Testis (tissue), 3 donors: ENCODE measurements around the gene ACAP3. TPM values are rescaled to one million over a fixed set of nuclear protein-coding genes. Genes with fewer than 3 reads are reported as not detected.

Experiments used
- DNase-seq: peaks from one replicate; pipeline ENCODE4 v3.0.0-alpha.2; 2019
- H3K27ac ChIP-seq, 2 donors: fragments of 200-600 bp; sonication (generic); one replicate each; pipeline ENCODE4 v1.5.1; 2019
- H3K27me3 ChIP-seq: fragments of 200-600 bp; sonication (generic); one replicate; pipeline ENCODE4 v1.5.1; 2019
- H3K36me3 ChIP-seq: fragments of 200-600 bp; sonication (generic); one replicate; pipeline ENCODE4 v1.5.1; 2017; ENCODE audit warnings: low read depth; ENCODE audit errors: missing control alignments
- H3K4me1 ChIP-seq: fragments of 200-600 bp; sonication (generic); one replicate; pipeline ENCODE4 v1.5.1; 2019
- H3K4me3 ChIP-seq, 2 donors: fragments of 200-600 bp; sonication (generic); one replicate each; pipeline ENCODE4 v1.5.1; 2017 to 2019
- H3K9me3 ChIP-seq: fragments of 200-600 bp; sonication (generic); one replicate; pipeline ENCODE4 v1.5.1; 2017
- POLR2A ChIP-seq: fragments of 450-650 bp; IDR thresholded peaks from one replicate; pipeline ENCODE4 v1.6.1; 2017; ENCODE audit warnings: antibody characterized with exemption, mild to moderate bottlenecking, moderate library complexity
- WGBS, 2 donors: methylation state at CpG; one replicate each; pipeline ENCODE4 v1.1.5; 2018; 5-methylcytosine and 5-hydroxymethylcytosine counted together
- intact Hi-C: fragments of 100-400 bp; cut with DNase I; formaldehyde crosslinking; loops from one replicate; pipeline ENCODE4 v1.15.1; 2023; ENCODE audit warnings: low total_unique reads
- polyA plus RNA-seq: library from polyadenylated mRNA; stranded (reverse); fragments of 350-450 nt; fragmentation: Illumina TruSeq; extraction: RNeasy Lipid Tissue Mini Kit (QIAGEN cat#74804); gene quantifications from one replicate; pipeline ENCODE4 v1.2.3, GENCODE V29; 2014; ENCODE audit warnings: low read depth, low replicate concordance; ENCODE audit not compliant: insufficient read depth
- total RNA-seq, 2 donors: library from RNA; depleted of rRNA; stranded (reverse); fragments of >200 nt; gene quantifications; one replicate each; pipeline ENCODE4 v1.2.3, GENCODE V29; 2016
- TF ChIP-seq, protein P1 (sequence below), 3 experiments: fragments of 450-650 bp in 2 of 3; fragments of 200-600 bp in 1 of 3; sonication (generic) in 1 of 3; IDR thresholded peaks; one replicate each; pipeline ENCODE4 v1.5.1; 2016 to 2019; ENCODE audit warnings: antibody characterized with exemption in 3 of 3, mild to moderate bottlenecking in 2 of 3, moderate library complexity in 1 of 3

ACAP3 gene
- total and polyA plus RNA-seq, 3 donors from 2014 or later = 16.8 to 62.7 (median 53.0) TPM

DNA sequence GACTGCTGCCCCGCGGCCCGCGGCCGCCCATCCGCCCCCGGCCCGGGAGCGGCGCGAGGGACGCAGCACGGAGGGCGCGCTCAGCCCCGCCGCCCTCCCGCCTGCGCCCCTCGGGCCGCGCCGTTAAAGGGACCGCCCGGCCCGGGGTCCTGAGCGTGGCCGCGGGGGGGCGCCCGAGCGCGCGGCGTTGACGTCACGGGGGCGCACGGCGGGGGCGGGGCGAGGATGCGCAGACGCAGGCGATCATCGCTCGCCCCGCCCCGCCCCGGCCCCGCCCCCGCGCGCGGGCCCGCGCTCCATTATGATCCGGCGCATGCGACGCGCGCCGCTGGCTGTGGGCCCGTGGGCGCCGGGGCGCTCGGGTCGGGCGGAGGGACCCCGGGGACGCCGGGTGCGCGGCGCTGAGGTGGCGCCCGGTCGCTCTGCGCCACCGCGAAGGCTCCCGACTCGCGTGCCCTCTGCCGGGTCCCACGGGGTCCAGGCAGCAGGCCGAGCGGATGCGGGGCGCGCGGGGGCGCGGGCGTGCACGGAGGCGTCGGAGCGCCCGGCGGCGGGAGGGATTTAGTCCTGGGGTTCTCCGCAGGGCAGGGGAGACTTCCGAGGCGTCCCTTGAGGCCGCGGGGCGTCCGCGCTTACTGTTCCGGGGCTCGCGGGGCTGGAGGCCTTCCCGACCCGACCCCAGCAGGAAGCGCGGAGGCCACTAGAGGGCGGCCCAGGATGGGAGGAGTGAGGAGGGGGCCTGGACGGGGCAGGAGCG is 41.7 kb upstream of the ACAP3 start, which contains the start of gene DVL1:
Gene DVL1 (minus strand): TSS at position 163 of the 757 bp plus-strand sequence. CDS start 353 bp downstream, outside the sequence.
- peak; percentile 60 for DNase-seq
- Histone ChIP-seq H3K36me3 (no peaks in the 10 kb centered on the region), H3K4me1 (peaks cover 64% of the 10 kb centered on the region), H3K27ac (peak within 1 kb of the TSS; percentile 66 to 90), H3K9me3 (no peaks in the 10 kb centered on the region), H3K4me3 (peak within 1 kb of the TSS; percentile 67 to 75), H3K27me3 (no peaks in the 10 kb centered on the region)
- no peak for TF ChIP-seq POLR2A
- TF ChIP-seq, protein P1, sequence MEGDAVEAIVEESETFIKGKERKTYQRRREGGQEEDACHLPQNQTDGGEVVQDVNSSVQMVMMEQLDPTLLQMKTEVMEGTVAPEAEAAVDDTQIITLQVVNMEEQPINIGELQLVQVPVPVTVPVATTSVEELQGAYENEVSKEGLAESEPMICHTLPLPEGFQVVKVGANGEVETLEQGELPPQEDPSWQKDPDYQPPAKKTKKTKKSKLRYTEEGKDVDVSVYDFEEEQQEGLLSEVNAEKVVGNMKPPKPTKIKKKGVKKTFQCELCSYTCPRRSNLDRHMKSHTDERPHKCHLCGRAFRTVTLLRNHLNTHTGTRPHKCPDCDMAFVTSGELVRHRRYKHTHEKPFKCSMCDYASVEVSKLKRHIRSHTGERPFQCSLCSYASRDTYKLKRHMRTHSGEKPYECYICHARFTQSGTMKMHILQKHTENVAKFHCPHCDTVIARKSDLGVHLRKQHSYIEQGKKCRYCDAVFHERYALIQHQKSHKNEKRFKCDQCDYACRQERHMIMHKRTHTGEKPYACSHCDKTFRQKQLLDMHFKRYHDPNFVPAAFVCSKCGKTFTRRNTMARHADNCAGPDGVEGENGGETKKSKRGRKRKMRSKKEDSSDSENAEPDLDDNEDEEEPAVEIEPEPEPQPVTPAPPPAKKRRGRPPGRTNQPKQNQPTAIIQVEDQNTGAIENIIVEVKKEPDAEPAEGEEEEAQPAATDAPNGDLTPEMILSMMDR (IDR thresholded peaks at IDR 0.05) = peak; percentile 37 to 52 (median 44)
- whole genome bisulfite sequencing, 2 donors = 1% methylated on average over 34 of the region's 122 CpGs; no CpG with 5 or more reads in 1 of the 2 donors
- intact Hi-C loops = no loop called here

DNA sequence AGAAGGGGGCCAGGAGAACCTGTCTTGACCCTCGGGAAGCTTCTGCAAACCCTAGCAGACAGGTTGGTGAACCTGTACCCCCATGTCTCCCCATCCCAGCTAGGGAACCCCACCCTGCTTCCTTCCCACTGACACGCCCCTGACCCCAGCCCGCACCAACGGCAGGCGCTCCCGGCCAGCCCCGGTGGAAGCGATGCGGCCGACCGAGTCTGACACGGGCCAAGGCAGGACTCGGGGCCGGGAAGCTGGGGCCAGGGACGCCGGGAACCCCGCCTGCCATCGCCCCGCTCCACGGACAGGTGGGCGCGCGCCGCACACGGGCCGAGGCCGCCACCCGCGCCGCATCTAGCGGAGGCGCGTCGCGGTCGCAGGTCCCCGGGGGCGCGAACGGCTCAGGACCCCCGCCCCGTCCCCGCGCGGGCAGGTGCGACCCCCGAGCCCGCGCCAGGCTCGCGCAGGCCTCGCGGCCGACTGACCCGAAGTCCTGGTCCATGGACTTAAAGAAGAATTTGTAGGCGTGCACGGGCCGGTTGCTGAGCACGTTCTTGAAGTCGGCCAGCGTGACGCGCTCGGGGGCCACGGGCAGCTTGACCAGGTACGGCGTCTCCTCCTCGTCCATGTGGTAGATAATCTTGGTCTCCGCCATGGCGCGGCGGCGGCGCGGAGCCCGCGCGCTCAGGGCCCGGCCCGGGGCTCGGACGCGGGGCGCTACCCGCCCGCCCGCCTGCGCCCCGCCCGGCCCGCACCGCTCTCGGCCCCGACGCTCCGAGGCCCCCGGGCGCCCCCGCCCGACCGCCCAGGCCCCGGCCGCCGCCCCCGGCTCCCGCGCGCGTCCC is 40.9 kb upstream of the ACAP3 start:
- Histone ChIP-seq H3K9me3 (no peaks in the 10 kb centered on the region), H3K4me1 (peaks cover 56% of the 10 kb centered on the region), H3K4me3 (peak overlapping the region; percentile 67 to 70), H3K36me3 (no peaks in the 10 kb centered on the region), H3K27me3 (no peaks in the 10 kb centered on the region), H3K27ac (peak overlapping the region; percentile 35 to 65)
- intact Hi-C loops = no loop called here
- no peak for DNase-seq
- WGBS, 2 donors = 1% methylated on average over 20 to 30 of the region's 109 CpGs
- TF ChIP-seq, protein P1 (IDR thresholded peaks at IDR 0.05) = no peak
- no peak for TF ChIP-seq POLR2A

DNA sequence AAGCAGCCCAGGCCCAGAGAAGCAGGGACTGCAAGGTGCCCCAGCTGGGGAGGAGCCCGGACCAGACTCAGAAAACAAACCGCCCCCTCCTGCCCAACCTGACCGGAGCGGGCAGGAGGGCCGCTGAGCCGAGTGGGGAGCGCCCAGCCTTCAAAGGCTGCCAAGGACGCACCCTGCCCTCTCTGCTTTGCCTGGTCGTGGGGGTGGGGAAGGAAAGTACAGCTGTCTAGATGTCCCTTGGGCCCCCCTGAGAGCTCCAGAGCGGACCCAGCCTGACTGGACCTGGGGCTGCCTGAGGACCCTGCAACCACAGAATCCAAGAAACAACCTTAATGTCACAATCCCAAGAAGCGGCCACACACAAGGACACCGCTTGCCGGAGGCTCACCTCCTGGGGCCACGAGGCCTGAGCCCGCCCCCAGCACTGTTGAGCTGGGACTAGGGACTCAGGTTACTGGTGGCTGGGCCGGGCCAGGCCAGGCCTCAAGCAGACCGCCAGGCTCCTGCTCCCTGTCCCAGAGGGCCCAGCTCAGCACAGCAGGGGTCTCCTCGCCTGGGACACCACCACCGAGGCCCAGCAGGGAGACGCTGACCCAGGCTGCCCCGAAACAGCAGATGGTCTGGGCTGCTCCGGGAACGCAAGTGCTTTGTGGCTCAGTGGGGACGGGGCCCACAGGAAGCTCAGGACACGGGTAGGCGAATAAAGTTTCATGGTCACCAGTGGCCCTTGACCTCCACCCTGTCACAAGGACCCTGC is 40.1 kb upstream of the ACAP3 start:
- Histone ChIP-seq H3K4me3 (peak overlapping the region; percentile 67 to 70), H3K27me3 (no peaks in the 10 kb centered on the region), H3K27ac (peak overlapping the region; percentile 35 to 65), H3K4me1 (peaks cover 48% of the 10 kb centered on the region), H3K9me3 (no peaks in the 10 kb centered on the region), H3K36me3 (no peaks in the 10 kb centered on the region)
- WGBS, 2 donors = 23 to 34% methylated on average over 17 to 26 of the region's 26 CpGs
- TF ChIP-seq POLR2A = no peak
- TF ChIP-seq, protein P1 (IDR thresholded peaks at IDR 0.05) = no peak
- DNase-seq = peak; percentile 71
- intact Hi-C loops = no loop called here

DNA sequence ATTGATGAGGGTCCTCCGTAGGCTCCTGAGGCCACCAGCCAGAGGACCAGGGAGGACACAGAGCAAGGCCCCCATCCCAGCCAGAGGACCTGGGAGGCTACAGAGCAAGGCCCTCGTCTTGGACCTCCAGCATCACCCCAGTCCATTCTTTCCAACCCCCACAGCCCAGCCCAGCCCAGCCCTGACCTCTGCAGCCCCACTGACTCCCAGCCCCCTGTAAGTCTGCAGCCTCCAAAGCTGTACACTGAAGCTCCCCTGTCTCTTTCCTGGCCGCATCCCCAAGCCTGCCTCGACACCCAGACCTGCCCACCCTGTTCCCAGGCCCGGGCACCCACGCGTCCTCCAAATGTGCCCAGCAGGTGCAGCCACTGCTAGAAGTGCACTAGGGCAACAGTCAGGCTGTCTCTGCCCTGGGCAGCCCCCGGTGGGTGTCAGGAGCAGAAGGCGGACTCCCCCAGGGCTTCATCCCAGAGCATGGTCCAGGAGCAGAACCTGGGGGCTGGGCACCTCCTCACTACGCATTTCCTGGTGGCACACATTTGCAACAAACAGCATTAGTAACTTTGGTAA is 39.4 kb upstream of the ACAP3 start:
- intact Hi-C loops = no loop called here
- Histone ChIP-seq H3K36me3 (no peaks in the 10 kb centered on the region), H3K4me1 (peaks cover 42% of the 10 kb centered on the region), H3K27ac (peak overlapping the region in 1 of 2 donors; percentile 65), H3K9me3 (no peaks in the 10 kb centered on the region), H3K4me3 (no peak overlapping the region), H3K27me3 (no peaks in the 10 kb centered on the region)
- WGBS, 2 donors = 63 to 68% methylated on average over 5 to 10 of the region's 10 CpGs
- TF ChIP-seq POLR2A = no peak
- TF ChIP-seq, protein P1 (IDR thresholded peaks at IDR 0.05) = no peak
- no peak for DNase-seq
